ENCODE measurements around the gene TTC5. TPM values are rescaled to one million over a fixed set of nuclear protein-coding genes. Genes with fewer than 3 reads are reported as not detected.
"Not testable (repeated sequence)": the region's sequence is repeated elsewhere in the genome, so short reads cannot be mapped to it uniquely, and the experiment has no call there.

TTC5 gene
- total RNA-seq, 1 donor from 2014 or later, result 12.0 TPM

GRCh38 chr14:20277409-20277808 lies 28.3 kb downstream of the TTC5 start:
- H3K4me3 ChIP-seq, result no peak overlapping the region
- H3K9me3 ChIP-seq (replicated peaks), result peaks cover 23% of the 10 kb centered on the region
- no peak for DNase-seq
- H3K27me3 ChIP-seq (ENCODE audit: low read depth), result no peaks in the 10 kb centered on the region
- intact Hi-C loops (cut with micrococcal nuclease), result no loop called here
- no peak overlapping the region for H3K27ac ChIP-seq (replicated peaks)
- no peaks in the 10 kb centered on the region for H3K36me3 ChIP-seq
- TF ChIP-seq, protein P1, sequence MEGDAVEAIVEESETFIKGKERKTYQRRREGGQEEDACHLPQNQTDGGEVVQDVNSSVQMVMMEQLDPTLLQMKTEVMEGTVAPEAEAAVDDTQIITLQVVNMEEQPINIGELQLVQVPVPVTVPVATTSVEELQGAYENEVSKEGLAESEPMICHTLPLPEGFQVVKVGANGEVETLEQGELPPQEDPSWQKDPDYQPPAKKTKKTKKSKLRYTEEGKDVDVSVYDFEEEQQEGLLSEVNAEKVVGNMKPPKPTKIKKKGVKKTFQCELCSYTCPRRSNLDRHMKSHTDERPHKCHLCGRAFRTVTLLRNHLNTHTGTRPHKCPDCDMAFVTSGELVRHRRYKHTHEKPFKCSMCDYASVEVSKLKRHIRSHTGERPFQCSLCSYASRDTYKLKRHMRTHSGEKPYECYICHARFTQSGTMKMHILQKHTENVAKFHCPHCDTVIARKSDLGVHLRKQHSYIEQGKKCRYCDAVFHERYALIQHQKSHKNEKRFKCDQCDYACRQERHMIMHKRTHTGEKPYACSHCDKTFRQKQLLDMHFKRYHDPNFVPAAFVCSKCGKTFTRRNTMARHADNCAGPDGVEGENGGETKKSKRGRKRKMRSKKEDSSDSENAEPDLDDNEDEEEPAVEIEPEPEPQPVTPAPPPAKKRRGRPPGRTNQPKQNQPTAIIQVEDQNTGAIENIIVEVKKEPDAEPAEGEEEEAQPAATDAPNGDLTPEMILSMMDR (IDR thresholded peaks at IDR 0.05; ENCODE audit: borderline replicate concordance), result no peak
- no peaks in the 10 kb centered on the region for H3K4me1 ChIP-seq

DNA sequence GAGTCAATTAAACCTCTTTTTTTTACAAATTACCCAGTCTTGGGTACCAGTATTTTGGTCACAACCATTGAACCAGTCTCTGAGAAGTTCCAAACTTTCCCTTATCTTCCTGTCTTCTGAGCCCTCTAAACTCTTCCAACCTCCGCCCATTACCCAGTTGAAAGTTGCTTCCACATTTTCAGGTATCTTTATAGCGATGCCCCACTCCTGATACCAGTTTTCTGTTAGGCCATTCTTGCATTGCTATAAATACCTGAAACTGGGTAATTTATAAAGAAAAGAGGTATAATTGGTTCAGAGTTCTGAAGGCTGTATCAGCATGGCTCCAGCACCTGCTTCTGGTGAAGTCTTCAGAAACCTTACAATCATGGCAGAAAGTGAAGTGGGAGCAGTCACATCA lies 31.7 kb downstream of the TTC5 start:
- intact Hi-C loops (cut with micrococcal nuclease), result no loop called here
- Histone ChIP-seq H3K4me1 (no peaks in the 10 kb centered on the region), H3K27ac (replicated peaks) (no peak overlapping the region), H3K36me3 (no peaks in the 10 kb centered on the region), H3K27me3 (ENCODE audit: low read depth) (no peaks in the 10 kb centered on the region), H3K4me3 (no peak overlapping the region), H3K9me3 (replicated peaks) (peaks cover 30% of the 10 kb centered on the region)
- TF ChIP-seq, protein P1 (IDR thresholded peaks at IDR 0.05; ENCODE audit: borderline replicate concordance), result no peak
- DNase-seq, result no peak

- H3K9me3 ChIP-seq (replicated peaks); H3K27ac ChIP-seq (replicated peaks); DNase-seq; H3K4me1 ChIP-seq; H3K4me3 ChIP-seq; H3K36me3 ChIP-seq; H3K27me3 ChIP-seq (ENCODE audit: low read depth); intact Hi-C loops (cut with micrococcal nuclease): not testable (repeated sequence)
These were observed 41.4 kb downstream of the TTC5 start for GRCh38 chr14:20264361-20264760.

GRCh38 chr14:20262642-20263128 lies 43.1 kb downstream of the TTC5 start:
- no peak for DNase-seq
- Histone ChIP-seq H3K4me1 (no peaks in the 10 kb centered on the region), H3K27me3 (ENCODE audit: low read depth) (no peaks in the 10 kb centered on the region), H3K9me3 (replicated peaks) (no peaks in the 10 kb centered on the region), H3K36me3 (no peaks in the 10 kb centered on the region), H3K27ac (replicated peaks) (no peak overlapping the region), H3K4me3 (no peak overlapping the region)
- intact Hi-C loops (cut with micrococcal nuclease), result no loop called here
- TF ChIP-seq, protein P1 (IDR thresholded peaks at IDR 0.05; ENCODE audit: borderline replicate concordance), result no peak

DNA sequence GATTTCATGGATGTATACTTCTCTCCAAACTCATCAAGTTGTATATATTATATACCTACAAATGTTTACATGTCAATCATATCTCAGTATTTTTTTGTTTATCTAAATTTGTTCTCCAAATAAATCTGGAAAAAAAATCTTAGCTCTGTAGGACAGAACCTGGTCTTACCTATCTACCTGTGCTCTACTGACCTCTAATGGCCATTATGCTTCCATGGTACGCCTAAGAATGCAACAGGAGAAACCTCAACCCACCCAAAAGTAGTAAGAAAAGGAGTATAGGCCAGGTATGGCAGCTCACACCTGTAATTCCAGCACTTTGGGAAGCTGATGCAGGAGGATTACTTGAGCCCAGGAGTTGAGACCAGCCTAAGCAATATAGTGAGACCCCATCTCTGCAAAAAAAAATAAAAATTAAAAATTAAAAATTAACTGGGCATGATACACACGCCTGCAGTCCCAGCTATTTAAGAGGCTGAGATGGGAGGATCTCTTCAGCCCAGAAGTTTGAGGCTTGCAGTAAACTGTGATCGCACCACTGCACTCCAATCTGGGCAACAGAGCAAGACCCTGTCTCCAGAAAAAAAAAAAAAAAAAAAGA lies 58.0 kb downstream of the TTC5 start:
- TF ChIP-seq, protein P1 (IDR thresholded peaks at IDR 0.05; ENCODE audit: borderline replicate concordance), result no peak
- Histone ChIP-seq H3K27me3 (ENCODE audit: low read depth) (no peaks in the 10 kb centered on the region), H3K4me3 (no peak overlapping the region), H3K36me3 (no peaks in the 10 kb centered on the region), H3K4me1 (no peaks in the 10 kb centered on the region), H3K27ac (replicated peaks) (no peak overlapping the region), H3K9me3 (replicated peaks) (peaks cover 23% of the 10 kb centered on the region)
- no peak for DNase-seq
- intact Hi-C loops (cut with micrococcal nuclease), result no loop called here

Other genes starting within 250 kb of the TTC5 start
- gene OR4L1, start 245.9 kb downstream of the TTC5 start, total RNA-seq, result not detected
- gene OR4K17, start 195.2 kb downstream of the TTC5 start, total RNA-seq, result not detected
- gene OR4N5, start 167.1 kb downstream of the TTC5 start, total RNA-seq, result not detected
- gene OR11G2, start 115.1 kb downstream of the TTC5 start, total RNA-seq, result not detected
- not detected for gene OR11H6, start 82.2 kb downstream of the TTC5 start, total RNA-seq
- not detected for gene OR11H7, start 77.0 kb downstream of the TTC5 start, total RNA-seq
- not detected for gene OR11H4, start 66.7 kb downstream of the TTC5 start, total RNA-seq
- gene CCNB1IP1, start 27.3 kb upstream of the TTC5 start, total RNA-seq, result 53.9 TPM
- gene PARP2, start 37.7 kb upstream of the TTC5 start, total RNA-seq, result 15.6 TPM
- gene TEP1, start 107.5 kb upstream of the TTC5 start, total RNA-seq, result 9.7 TPM
- 0.33 TPM for gene KLHL33, start 130.2 kb upstream of the TTC5 start, total RNA-seq
- 19.4 TPM for gene OSGEP, start 148.9 kb upstream of the TTC5 start, total RNA-seq
- 75.0 TPM for gene APEX1, start 149.3 kb upstream of the TTC5 start, total RNA-seq
- gene PIP4P1, start 155.5 kb upstream of the TTC5 start, total RNA-seq, result 19.7 TPM
- 6.4 TPM for gene PNP, start 163.5 kb upstream of the TTC5 start, total RNA-seq
- gene RNASE10, start 199.6 kb upstream of the TTC5 start, total RNA-seq, result not detected

Measured in left ventricle myocardium inferior (tissue), 1 donor.